NCI-H2029 treated with DMSO at 0.1 percent for 48 hours (cell line): ENCODE measurements around the gene NOTUM.

ENCODE experiments used
- DNase-seq: peaks from one replicate; lab custom pipeline; 2025; lab: John Stamatoyannopoulos, UW

Gene NOTUM

DNA sequence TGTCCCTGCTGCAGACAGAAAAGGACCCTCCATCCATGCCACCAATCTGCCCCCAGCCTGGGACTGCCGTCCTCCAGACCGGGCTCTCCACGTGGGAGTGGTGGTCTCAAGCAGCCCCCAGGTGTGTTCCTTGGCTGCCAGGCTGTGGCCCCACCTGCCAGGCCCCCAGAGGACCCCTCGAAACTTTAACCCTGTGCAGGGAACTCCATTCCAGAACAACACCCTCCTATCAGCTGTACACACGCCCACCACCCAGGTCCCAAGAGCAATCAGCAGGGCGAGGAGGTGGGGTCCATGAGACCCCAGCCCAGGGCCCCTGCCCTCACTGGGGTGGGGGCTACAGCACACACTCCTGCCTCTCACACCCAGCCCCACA, 25.3 kb downstream of the NOTUM start:
- no peak for DNase-seq

DNA sequence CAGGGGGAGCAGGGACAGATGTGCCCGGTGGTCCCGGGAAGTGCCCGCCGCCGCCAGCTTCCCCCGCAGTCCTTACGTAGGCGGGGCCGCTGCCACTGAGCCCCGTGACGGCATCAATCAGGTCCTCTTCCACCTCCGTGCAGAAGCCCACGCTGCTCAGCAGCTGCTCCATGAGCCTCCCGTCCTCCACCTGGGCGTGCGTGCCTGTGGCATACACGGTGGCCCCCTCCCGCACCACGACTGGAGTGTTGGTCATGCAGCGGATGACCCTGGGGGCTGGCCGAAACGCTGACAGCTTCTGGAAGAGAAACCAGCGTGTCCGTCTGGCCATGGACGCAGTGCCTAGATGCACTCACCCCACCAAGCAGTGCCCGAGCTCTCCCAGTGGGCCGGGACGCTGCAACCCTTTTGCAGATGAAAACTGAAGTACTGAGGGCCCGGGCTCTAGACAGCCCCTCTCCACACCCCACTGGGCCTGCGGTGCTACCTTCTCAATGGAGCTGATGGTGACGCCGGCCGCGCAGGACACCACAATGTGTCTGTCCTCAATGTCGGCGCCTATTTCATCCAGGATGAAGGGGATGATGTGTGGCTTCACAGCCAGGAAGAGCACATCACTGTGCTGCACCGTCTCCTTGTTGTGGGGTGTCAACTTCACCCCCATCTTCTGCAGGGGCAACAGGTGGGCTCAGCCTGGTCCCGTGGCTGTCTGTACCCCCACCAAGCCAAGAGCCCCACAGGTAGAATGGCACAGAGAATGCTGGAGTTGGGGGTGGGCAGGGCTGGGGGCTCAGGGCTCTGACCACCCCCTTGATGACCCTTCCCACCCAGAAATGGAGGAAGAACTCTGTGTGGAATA, 25.9 kb downstream of the NOTUM start:
- DNase-seq: no peak

DNA sequence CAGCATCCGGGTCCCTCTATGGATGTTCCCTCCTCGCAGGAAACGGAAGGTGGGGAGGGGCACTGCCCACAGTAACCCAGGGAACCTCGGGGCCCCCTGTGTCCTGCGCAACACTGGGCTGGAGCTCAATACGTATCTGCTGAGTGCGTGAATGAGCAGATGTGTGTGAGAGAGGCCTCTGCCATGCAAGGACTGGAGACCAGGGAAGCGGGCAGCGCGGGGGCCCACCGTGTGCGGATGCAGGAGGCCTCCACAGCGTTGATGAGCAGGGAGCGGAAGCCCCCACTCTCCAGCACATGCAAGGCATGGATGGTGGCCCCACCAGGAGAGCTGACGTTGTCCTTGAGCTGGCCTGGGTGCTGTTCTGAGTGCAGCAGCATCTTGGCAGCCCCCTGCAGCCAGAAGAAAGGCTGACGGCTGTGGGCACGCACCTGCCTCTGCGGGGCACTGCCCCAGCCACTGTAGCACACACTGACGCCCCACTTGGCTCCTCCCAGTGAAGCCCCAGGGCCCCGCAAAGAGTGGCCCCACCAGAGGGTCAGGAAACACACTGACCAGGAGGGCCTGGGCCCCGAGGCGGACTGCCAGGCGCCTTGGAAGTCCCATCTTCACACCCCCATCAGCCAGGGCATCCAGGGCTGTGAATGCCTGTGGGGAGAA, 26.8 kb downstream of the NOTUM start:
- DNase-seq: no peak

DNA sequence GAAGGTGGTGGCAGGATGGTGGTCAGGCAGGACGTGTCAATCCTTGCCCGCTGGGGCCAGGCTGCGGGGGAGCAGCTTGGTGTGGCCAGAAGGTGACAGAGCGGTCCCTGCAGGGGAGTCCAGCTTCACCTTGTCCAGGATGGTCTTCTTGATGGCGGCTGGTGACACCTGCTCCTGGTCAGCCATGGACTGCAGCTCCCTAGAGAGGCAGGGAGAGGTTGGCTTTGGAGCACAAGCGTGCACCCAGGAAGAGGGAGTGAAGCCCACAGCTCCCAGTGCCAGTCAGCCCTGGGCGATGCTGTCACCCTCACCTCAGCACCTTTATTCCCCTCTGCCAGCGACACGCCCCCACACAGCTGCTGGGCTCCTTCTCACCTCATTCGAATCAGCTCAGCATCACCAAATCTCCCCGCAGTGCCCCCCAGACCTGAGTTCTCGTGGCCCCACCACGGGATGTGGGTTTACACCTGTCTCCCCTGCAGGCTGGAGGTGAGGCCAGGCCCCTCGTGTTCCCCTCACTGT, 27.7 kb downstream of the NOTUM start:
- DNase-seq: no peak

GRCh38 chr17:81932333-81932983, 28.5 kb downstream of the NOTUM start:
- DNase-seq: peak; percentile 17

DNA sequence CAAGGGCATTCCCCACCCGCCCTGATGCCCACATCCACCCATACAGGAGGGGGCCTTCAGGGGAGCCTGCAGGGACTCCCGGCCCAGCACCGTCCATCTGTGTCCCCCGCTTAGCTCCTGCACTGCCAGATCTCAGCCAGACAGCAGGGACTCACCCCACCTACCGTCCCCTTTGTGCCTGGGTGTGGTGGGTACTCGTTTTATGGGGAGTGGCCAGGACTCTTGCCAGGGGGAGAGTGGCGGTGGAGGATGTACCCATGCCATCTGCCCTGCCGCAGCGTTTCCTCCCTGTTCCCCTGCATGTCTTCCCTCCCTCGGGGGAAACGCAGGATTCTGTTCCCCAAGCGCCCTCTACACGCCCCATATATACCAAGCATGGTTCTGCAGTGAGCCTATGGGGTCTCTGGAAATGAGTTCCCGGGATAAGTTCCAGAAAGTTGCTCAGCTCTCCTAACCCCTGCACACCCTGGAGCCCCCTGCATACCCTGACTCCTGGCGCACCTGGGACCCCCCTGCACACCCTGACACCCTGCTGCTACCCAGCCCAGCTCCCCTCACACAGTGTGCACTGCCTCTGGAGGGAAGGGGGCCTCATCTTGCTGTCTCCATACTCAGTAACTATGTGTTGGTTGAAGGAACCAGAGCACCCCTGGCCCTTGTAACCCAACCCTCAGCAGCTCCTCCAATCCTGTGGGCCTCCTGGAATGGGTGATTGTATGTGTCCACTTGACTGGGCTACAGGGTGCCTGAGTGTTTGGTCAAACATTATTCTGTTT, 29.2 kb downstream of the NOTUM start:
- peak; percentile 12 for DNase-seq

DNA sequence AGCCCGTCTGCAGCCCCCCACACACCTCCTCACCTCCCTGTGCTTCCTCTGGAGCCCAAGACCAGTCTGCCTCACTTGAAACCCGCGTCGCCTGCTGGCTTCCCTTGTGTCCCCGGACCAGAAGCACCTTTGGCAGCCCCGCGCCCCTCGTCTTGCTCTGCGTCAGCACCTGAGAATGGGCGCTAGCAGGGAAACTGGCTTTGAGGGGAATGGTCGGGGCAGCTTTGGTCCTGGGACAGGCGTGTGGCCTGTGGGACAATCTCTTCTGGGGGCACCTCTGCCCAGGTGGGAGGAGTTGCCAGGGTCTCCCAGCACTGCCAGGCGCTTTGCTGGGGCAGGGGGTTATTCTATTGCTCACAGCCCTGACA, 29.8 kb downstream of the NOTUM start:
- no peak for DNase-seq

DNA sequence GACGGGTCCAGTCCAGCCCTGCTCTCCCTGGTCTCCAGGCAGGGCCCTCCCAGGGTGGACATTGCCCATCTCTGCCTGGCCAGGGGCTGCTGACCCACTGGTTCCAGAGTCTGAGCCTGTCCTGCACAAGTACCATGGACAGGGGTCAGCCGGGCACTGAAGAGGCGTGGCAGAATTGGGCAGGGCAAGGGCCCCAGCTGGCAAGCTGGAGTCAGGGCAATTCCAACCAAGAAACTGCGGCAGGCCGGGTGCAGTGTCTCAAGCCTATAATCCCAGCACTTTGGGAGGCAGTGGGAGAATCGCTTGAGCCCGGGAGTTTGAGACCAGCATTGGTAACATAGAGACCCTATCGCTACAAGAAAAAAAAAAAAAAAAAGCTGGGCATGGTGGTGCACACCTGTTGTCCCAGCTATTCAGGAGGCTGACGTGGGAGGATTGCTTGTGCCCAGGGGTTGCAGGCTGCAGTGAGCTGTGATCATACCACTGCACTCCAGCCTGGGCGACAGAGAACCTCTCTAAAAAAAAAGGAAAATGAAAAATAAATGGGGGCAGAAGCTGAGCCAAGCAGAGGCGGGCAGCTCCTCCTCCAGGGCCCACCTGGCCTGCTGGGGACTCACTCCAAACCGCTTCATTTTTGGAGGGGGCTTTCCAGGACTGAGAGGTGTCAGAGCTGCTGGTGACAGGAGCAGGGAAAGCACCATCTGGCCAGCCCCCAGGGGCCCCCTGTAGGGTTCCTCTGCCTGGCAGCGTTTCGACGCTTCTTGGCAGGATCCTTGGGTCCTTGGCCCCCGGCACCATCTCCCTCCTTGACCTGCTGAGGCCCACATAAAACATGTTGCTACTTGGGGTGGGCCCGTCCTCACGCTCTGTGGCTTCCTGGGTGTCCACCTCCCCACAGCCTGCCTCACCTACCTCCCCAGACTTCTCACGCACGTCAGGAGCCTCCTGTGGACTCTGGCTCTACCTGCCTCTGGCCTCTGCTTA, 30.6 kb downstream of the NOTUM start:
- DNase-seq: no peak

DNA sequence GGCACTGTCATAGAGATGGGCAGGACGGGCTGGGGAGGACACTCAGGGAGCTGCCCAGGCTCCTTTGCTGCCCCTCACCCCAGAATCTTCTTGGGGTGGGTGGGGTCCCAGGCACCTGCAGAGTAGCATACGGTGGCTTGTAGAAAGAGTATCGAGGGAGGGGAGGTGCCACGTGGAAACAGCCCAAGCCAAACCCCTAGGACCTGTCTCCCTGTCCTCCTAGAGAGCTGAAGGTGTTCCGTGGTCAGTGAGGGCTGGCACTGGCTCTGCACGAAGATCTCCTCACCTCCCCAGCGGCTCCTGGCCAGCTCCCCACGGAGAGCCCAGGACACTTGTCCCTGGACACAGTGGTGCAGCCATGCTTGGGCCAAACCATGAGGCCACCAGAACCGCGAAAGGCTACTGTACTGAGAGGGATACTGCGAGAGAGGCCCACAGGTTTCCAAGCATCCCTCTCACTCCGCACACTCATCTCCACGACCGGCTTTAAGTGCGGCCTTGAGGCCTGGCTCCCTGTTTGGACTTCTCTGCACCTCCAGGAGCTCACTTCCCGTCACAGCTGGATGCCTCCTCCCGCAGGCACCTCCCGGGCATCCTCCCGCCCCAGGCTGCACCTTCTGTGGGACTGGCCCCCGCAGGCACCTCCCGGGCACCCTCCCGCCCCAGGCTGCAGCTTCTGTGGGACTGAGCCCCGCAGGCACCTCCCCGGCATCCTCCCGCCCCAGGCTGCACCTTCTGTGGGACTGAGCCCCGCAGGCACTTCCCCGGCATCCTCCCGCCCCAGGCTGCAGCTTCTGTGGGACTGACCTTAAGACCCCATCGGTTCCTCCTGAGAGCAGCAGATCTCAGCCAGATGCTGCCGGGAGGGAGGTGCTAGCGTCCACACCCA, 31.5 kb downstream of the NOTUM start:
- DNase-seq: no peak

DNA sequence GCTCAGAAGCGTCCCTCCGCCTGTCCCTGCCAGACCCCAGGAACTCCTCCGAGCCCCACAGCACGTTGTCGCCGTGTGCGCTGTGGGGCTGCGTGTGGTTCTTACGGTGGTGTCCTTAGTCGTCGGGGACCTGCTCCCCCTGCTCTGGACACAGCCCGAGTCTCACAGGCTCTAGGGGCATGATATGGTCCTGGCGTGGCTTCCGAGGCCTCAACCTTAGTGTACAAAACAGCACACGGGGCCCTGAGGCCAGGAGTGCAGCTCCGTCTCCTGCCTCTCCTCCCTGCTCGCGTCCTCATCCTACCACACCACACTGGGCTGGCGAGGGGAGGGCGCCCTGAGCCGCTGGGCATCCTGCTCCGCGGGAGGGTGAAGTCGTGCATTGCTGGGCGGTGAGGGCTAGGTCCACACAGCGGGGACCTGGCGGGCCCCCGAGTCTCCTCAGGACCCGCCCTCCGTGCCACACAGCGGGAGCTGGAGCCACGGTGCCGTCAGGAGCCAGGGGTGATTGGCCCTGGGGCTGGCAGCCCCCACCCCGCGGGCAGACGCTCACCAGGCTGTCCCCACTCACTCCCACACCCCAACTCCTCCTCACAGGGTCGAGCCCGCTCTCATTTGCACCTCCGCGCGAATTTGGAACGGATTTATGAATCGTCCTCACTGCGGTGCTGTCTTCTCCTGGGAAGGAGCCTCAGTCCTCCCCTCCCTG, 32.3 kb downstream of the NOTUM start:
- DNase-seq: no peak

- DNase-seq: peak; percentile 43
Measured at GRCh38 chr17:81927653-81928543, 33.1 kb downstream of the NOTUM start, which contains the start of gene MAFG. MAFG (minus strand) TSS chr17:81927735; CDS start chr17:81923185, 4,550 bp downstream.

DNA sequence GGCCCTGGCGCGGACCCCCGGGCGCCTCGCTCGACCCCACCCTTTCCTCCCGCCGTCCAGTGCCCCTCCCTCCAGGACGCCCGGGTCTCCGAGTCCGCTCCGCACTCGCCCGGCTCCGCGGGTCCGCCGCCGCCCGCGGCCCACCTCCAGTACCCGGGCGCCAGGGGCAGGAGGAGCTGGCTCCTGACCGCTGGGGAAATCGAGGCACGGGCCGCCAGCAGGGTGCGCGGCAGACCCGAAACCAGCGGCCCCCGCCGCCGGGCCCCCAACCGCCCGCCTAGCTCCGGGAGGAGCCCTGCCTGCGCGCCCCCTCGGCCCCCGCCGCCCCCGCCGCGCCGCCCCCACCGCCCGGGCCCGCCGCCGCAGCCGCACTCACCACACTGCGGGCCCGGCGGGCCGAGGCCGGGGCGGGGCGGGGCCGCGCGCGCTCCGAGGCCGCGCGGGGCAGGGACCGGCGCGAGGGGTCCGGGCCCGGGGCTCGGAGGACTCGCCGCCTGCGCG, 33.8 kb downstream of the NOTUM start:
- DNase-seq: no peak

DNA sequence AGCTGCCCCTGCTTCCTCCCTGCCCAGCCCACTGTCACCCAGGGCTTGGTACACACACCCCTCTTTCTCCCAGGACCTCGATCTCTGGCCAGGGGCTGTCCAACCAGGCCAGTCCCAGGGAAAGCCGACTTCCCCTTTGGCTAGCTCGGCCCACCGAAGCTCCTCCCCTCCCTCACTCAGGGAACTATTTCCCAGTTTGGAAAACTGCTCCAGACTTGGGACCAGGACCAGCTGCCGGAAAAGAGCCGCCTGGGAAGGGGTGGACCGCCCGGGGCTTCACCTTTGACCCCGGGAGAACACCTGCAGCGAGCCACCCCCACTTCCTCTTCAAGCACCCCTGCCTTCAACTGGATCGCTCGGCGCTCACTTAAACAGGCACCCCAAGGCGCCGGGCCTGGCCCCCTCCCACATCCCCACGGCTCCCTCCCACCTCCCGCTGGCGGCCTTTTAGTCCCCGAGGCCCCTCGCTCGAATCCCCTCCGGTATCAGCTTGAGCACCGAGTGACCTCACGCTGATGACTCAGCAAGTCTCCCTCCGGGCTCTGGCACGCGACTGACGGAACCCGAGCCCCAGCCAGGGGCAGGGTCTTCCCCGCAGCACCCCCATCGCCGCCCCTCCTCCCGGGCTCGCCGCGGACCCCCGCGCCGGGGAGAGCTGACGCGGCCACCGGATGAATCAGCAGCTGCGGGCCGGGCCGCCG, 34.4 kb downstream of the NOTUM start:
- DNase-seq: no peak

GRCh38 chr17:81925860-81926450, 35.0 kb downstream of the NOTUM start:
- DNase-seq: no peak

- no peak for DNase-seq
Measured at GRCh38 chr17:81924557-81925532, 36.1 kb downstream of the NOTUM start.
